Measurements from ENCODE around the gene HPD. TPM values are rescaled to one million over a fixed set of nuclear protein-coding genes. Genes with fewer than 3 reads are reported as not detected.

The HPD gene
- total RNA-seq, 2 donors from 2014 or later: 3.0 to 5.7 TPM

GRCh38 chr12:121829250-121829918 lies 29.3 kb downstream of the HPD start:
- WGBS, 2 donors: 78 to 88% methylated on average over 4 to 7 of the region's 7 CpGs
- TF ChIP-seq, protein P1, sequence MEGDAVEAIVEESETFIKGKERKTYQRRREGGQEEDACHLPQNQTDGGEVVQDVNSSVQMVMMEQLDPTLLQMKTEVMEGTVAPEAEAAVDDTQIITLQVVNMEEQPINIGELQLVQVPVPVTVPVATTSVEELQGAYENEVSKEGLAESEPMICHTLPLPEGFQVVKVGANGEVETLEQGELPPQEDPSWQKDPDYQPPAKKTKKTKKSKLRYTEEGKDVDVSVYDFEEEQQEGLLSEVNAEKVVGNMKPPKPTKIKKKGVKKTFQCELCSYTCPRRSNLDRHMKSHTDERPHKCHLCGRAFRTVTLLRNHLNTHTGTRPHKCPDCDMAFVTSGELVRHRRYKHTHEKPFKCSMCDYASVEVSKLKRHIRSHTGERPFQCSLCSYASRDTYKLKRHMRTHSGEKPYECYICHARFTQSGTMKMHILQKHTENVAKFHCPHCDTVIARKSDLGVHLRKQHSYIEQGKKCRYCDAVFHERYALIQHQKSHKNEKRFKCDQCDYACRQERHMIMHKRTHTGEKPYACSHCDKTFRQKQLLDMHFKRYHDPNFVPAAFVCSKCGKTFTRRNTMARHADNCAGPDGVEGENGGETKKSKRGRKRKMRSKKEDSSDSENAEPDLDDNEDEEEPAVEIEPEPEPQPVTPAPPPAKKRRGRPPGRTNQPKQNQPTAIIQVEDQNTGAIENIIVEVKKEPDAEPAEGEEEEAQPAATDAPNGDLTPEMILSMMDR (IDR thresholded peaks at IDR 0.05): no peak
- TF ChIP-seq POLR2A (IDR thresholded peaks at IDR 0.05): no peak
- no peaks in the 10 kb centered on the region for H3K27me3 ChIP-seq
- no peak for DNase-seq
- no peak overlapping the region for H3K27ac ChIP-seq
- H3K36me3 ChIP-seq (replicated peaks in 1 of 2; ENCODE audit: insufficient read depth in 1 of 2, low read depth in 2 of 2): peaks cover 12 to 28% of the 10 kb centered on the region in 2 donors
- H3K4me1 ChIP-seq: no peaks in the 10 kb centered on the region
- H3K4me3 ChIP-seq: no peak overlapping the region
- no peaks in the 10 kb centered on the region for H3K9me3 ChIP-seq
- no peak for ATAC-seq
- intact Hi-C loops (cut with DNase I): no loop called here

DNA sequence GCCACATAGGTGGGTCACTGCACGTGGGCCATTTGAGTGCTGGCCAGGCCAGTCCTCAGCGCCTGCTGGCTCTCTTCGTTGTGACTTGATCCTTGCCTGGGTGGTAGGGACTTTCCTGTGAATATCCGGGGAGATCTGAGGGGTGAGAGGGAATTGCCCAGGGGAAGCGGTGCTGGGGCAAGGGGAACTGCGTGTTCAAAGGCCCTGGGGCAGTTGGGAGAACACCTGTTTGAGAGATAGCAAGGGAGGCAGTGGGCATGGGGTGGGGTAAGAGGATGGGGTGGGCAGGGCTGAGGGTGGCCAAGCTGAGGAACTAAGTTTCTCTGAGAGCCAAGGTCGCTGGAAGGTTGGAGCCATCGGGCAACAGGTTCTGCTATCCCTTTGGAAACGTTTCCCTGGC lies 29.8 kb downstream of the HPD start:
- intact Hi-C loops (cut with DNase I): no loop called here
- 81 to 83% methylated on average over 9 of the region's 9 CpGs for WGBS, 2 donors
- no peaks in the 10 kb centered on the region for H3K4me1 ChIP-seq
- no peak overlapping the region for H3K27ac ChIP-seq
- no peaks in the 10 kb centered on the region for H3K27me3 ChIP-seq
- H3K4me3 ChIP-seq: no peak overlapping the region
- no peak for ATAC-seq
- no peaks in the 10 kb centered on the region for H3K9me3 ChIP-seq
- peaks cover 12 to 29% of the 10 kb centered on the region in 2 donors for H3K36me3 ChIP-seq (replicated peaks in 1 of 2; ENCODE audit: insufficient read depth in 1 of 2, low read depth in 2 of 2)
- TF ChIP-seq, protein P1 (IDR thresholded peaks at IDR 0.05): no peak
- TF ChIP-seq POLR2A (IDR thresholded peaks at IDR 0.05): no peak
- DNase-seq: no peak

DNA sequence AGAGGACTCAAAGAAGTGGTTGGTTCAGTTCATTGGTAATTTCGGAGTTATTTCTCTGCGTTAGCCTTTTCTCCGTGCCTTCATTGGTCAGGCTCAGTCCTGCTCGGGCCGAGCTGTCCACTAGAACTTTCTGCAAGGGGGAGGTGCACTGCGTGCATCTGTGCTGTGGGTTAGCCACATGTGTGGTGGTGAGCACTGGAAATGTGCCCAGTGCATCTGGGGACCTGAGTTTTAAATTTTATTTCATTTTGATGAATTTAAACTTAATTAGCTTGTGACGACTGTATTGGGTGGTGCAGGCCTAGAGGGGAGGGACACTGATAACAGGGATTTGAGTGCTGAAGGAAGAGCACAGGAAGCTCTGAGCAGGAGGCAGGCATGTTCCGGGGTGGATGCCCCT lies 30.4 kb downstream of the HPD start:
- intact Hi-C loops (cut with DNase I): no loop called here
- peaks cover 12 to 34% of the 10 kb centered on the region in 2 donors for H3K36me3 ChIP-seq (replicated peaks in 1 of 2; ENCODE audit: insufficient read depth in 1 of 2, low read depth in 2 of 2)

GRCh38 chr12:121827351-121828099 lies 31.1 kb downstream of the HPD start:
- TF ChIP-seq POLR2A (IDR thresholded peaks at IDR 0.05): no peak
- TF ChIP-seq, protein P1 (IDR thresholded peaks at IDR 0.05): no peak
- Histone ChIP-seq H3K9me3 (no peaks in the 10 kb centered on the region), H3K4me3 (no peak overlapping the region), H3K27me3 (no peaks in the 10 kb centered on the region), H3K36me3 (replicated peaks in 1 of 2; ENCODE audit: insufficient read depth in 1 of 2, low read depth in 2 of 2) (peaks cover 12 to 40% of the 10 kb centered on the region in 2 donors), H3K27ac (no peak overlapping the region), H3K4me1 (no peaks in the 10 kb centered on the region)
- DNase-seq (no peak), ATAC-seq (no peak)
- intact Hi-C loops (cut with DNase I): no loop called here
- 94% methylated on average over 39 to 47 of the region's 48 CpGs for WGBS, 2 donors

More for the DNA sequence above, 30.4 kb downstream of the HPD start:
- no peak for TF ChIP-seq POLR2A (IDR thresholded peaks at IDR 0.05)
- TF ChIP-seq, protein P1 (IDR thresholded peaks at IDR 0.05): no peak
- ATAC-seq (no peak), DNase-seq (no peak)
- Histone ChIP-seq H3K4me3 (no peak overlapping the region), H3K27ac (no peak overlapping the region), H3K4me1 (no peaks in the 10 kb centered on the region), H3K9me3 (no peaks in the 10 kb centered on the region), H3K27me3 (no peaks in the 10 kb centered on the region)
- WGBS, 2 donors: 91 to 92% methylated on average over 8 of the region's 8 CpGs

Measured in body of pancreas (tissue), 4 donors.